ENCODE measurements around the gene ZNF274.
"Not testable (repeated sequence)": the region's sequence is repeated elsewhere in the genome, so short reads cannot be mapped to it uniquely, and the experiment has no call there.

ZNF274 gene

GRCh38 chr19:58182989-58183816 is at the start of gene ZNF274:
Gene ZNF274, plus strand, starts transcription at chr19:58183061. Its CDS starts 905 bp downstream, at chr19:58183966.
- Histone ChIP-seq H3K79me2 (peaks cover 8% of the 10 kb centered on the region), H3K4me2 (ENCODE audit: low read length) (peak within 1 kb of the TSS; percentile 98), H3K27ac (peak within 1 kb of the TSS; percentile 98), H3K36me3 (ENCODE audit: control insufficient read depth, insufficient read depth, low read length) (peaks cover 6% of the 10 kb centered on the region), H3K4me1 (peaks cover 10% of the 10 kb centered on the region), H3K4me3 (ENCODE audit: low read depth, low read length) (peak within 1 kb of the TSS; percentile 98), H3K9me3 (ENCODE audit: control insufficient read depth, low read length) (peaks cover 4% of the 10 kb centered on the region), H3K27me3 (ENCODE audit: control insufficient read depth, insufficient read depth, low read length) (no peaks in the 10 kb centered on the region), H3K9ac (peak within 1 kb of the TSS; percentile 98), H2AFZ (peak within 1 kb of the TSS; percentile 94)
- TF ChIP-seq CTCF (IDR thresholded peaks at IDR 0.05): no peak

GRCh38 chr19:58134244-58134643 is 48.6 kb upstream of the ZNF274 start:
- no peak overlapping the region for H3K4me3 ChIP-seq (ENCODE audit: low read depth, low read length)
- H3K27ac ChIP-seq: no peak overlapping the region
- H3K36me3 ChIP-seq (ENCODE audit: control insufficient read depth, insufficient read depth, low read length): peaks cover 15% of the 10 kb centered on the region
- no peaks in the 10 kb centered on the region for H3K4me1 ChIP-seq
- TF ChIP-seq CTCF (IDR thresholded peaks at IDR 0.05): no peak
- no peaks in the 10 kb centered on the region for H3K27me3 ChIP-seq (ENCODE audit: control insufficient read depth, insufficient read depth, low read length)
- no peak overlapping the region for H3K4me2 ChIP-seq (ENCODE audit: low read length)
- no peak overlapping the region for H2AFZ ChIP-seq
- H3K9ac ChIP-seq: no peak overlapping the region
- H3K9me3 ChIP-seq (ENCODE audit: control insufficient read depth, low read length): peaks cover 3% of the 10 kb centered on the region
- no peaks in the 10 kb centered on the region for H3K79me2 ChIP-seq

GRCh38 chr19:58145849-58146248 is 37.0 kb upstream of the ZNF274 start:
- no peaks in the 10 kb centered on the region for H3K4me1 ChIP-seq
- no peaks in the 10 kb centered on the region for H3K27me3 ChIP-seq (ENCODE audit: control insufficient read depth, insufficient read depth, low read length)
- H3K36me3 ChIP-seq (ENCODE audit: control insufficient read depth, insufficient read depth, low read length): no peaks in the 10 kb centered on the region
- no peaks in the 10 kb centered on the region for H3K9me3 ChIP-seq (ENCODE audit: control insufficient read depth, low read length)
- no peak for TF ChIP-seq CTCF (IDR thresholded peaks at IDR 0.05)
- no peak overlapping the region for H2AFZ ChIP-seq
- peaks cover 9% of the 10 kb centered on the region for H3K79me2 ChIP-seq
- H3K9ac ChIP-seq: no peak overlapping the region
- H3K4me2 ChIP-seq (ENCODE audit: low read length): no peak overlapping the region
- H3K4me3 ChIP-seq (ENCODE audit: low read depth, low read length): no peak overlapping the region
- no peak overlapping the region for H3K27ac ChIP-seq

- not testable (repeated sequence) for H3K27me3 ChIP-seq (ENCODE audit: control insufficient read depth, insufficient read depth, low read length); H2AFZ ChIP-seq; H3K36me3 ChIP-seq (ENCODE audit: control insufficient read depth, insufficient read depth, low read length); H3K9ac ChIP-seq; H3K9me3 ChIP-seq (ENCODE audit: control insufficient read depth, low read length); H3K4me2 ChIP-seq (ENCODE audit: low read length); H3K4me1 ChIP-seq; H3K27ac ChIP-seq; H3K4me3 ChIP-seq (ENCODE audit: low read depth, low read length)
- peaks cover 14% of the 10 kb centered on the region for H3K79me2 ChIP-seq
Measured at GRCh38 chr19:58147475-58147874, 35.4 kb upstream of the ZNF274 start.

GRCh38 chr19:58150328-58150921 is 32.4 kb upstream of the ZNF274 start, which contains the start of gene ZNF329:
Gene ZNF329, minus strand, starts transcription at chr19:58150789. Its CDS starts 21,286 bp downstream, at chr19:58129503.
- TF ChIP-seq CTCF (IDR thresholded peaks at IDR 0.05): no peak
- Histone ChIP-seq H3K4me2 (ENCODE audit: low read length) (peak within 1 kb of the TSS; percentile 82), H3K9ac (peak within 1 kb of the TSS; percentile 23), H2AFZ (peak within 1 kb of the TSS; percentile 84), H3K9me3 (ENCODE audit: control insufficient read depth, low read length) (no peaks in the 10 kb centered on the region), H3K4me1 (peaks cover 4% of the 10 kb centered on the region), H3K36me3 (ENCODE audit: control insufficient read depth, insufficient read depth, low read length) (no peaks in the 10 kb centered on the region), H3K27me3 (ENCODE audit: control insufficient read depth, insufficient read depth, low read length) (no peaks in the 10 kb centered on the region), H3K79me2 (peaks cover 14% of the 10 kb centered on the region), H3K4me3 (ENCODE audit: low read depth, low read length) (peak within 1 kb of the TSS; percentile 91), H3K27ac (peak within 1 kb of the TSS; percentile 78)
